GM12892 (cell line): Measurements from ENCODE around the gene NECAB3.

Source experiments
- POLR2A ChIP-seq: IDR thresholded peaks from 2 replicates; pipeline ENCODE4 v1.6.1; 2011; ENCODE audit warnings: low read depth, low read length, control low read depth
- POLR2AphosphoS5 ChIP-seq: IDR thresholded peaks from 2 replicates; pipeline ENCODE4 v1.6.1; 2011; ENCODE audit warnings: low read depth, low read length, control low read depth
- TAF1 ChIP-seq: IDR thresholded peaks from 2 replicates; pipeline ENCODE4 v1.6.1; 2011; ENCODE audit warnings: low read depth, mild to moderate bottlenecking, control low read depth, low read length, borderline replicate concordance

- no peak for TF ChIP-seq POLR2AphosphoS5
- TF ChIP-seq POLR2A, result no peak
- TF ChIP-seq TAF1, result no peak
Observed at GRCh38 chr20:33687370-33687915, 13.2 kb upstream of the NECAB3 start.
